ENCODE results near the gene DHODH.

The DHODH gene

DNA sequence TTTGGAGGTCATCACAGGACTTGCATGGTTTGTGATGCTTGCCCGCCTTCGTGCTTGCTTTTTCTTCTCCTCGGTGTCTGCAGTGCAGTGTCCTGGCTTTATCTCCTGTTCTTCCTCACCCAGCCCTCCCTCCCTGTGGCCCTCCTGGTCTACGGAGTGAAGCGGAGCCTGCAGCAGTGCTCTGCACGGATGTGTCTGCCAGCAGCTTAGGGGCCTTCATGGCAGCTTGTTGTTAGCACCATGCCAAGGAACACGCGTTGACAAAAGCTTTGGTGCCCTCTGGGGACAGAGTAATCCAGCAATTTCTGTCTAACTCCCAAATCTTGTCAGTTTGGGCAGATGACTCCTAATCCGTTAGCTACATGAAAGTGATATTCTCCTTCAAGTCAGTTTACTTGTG is 9.9 kb downstream of the DHODH start:
- H2AFZ ChIP-seq (ENCODE audit: low read depth, low read length, severe bottlenecking) = no peak overlapping the region
- H3K9me2 ChIP-seq (replicated peaks; ENCODE audit: insufficient read depth, low read length) = no peaks in the 10 kb centered on the region
- H3K4me2 ChIP-seq (ENCODE audit: low read depth, low read length, poor library complexity, severe bottlenecking) = no peak overlapping the region
- no peaks in the 10 kb centered on the region for H3K36me3 ChIP-seq (ENCODE audit: low read length)
- TF ChIP-seq EZH2phosphoT487 (conservative IDR thresholded peaks at IDR 0.05; ENCODE audit: low read length) = no peak
- TF ChIP-seq, protein P1, sequence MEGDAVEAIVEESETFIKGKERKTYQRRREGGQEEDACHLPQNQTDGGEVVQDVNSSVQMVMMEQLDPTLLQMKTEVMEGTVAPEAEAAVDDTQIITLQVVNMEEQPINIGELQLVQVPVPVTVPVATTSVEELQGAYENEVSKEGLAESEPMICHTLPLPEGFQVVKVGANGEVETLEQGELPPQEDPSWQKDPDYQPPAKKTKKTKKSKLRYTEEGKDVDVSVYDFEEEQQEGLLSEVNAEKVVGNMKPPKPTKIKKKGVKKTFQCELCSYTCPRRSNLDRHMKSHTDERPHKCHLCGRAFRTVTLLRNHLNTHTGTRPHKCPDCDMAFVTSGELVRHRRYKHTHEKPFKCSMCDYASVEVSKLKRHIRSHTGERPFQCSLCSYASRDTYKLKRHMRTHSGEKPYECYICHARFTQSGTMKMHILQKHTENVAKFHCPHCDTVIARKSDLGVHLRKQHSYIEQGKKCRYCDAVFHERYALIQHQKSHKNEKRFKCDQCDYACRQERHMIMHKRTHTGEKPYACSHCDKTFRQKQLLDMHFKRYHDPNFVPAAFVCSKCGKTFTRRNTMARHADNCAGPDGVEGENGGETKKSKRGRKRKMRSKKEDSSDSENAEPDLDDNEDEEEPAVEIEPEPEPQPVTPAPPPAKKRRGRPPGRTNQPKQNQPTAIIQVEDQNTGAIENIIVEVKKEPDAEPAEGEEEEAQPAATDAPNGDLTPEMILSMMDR (IDR thresholded peaks at IDR 0.05; ENCODE audit: insufficient read depth, low read length, poor library complexity, severe bottlenecking) = no peak
- no peaks in the 10 kb centered on the region for H3F3A ChIP-seq (ENCODE audit: insufficient read depth)
- no peaks in the 10 kb centered on the region for H3K9me3 ChIP-seq (ENCODE audit: insufficient read depth, low read length)
- no peak overlapping the region for H3K9ac ChIP-seq (ENCODE audit: low read length)
- H3K27me3 ChIP-seq (ENCODE audit: low read length) = no peaks in the 10 kb centered on the region
- H3K27ac ChIP-seq (ENCODE audit: low read depth, low read length) = no peak overlapping the region
- no peaks in the 10 kb centered on the region for H3K79me2 ChIP-seq (ENCODE audit: insufficient read depth, low read length)
- no peaks in the 10 kb centered on the region for H4K20me1 ChIP-seq (ENCODE audit: low read depth, low read length)
- H3K4me3 ChIP-seq (ENCODE audit: insufficient read depth, low read length, poor library complexity, severe bottlenecking) = no peak overlapping the region

- Histone ChIP-seq H3K79me2 (ENCODE audit: insufficient read depth, low read length) (no peaks in the 10 kb centered on the region), H3K36me3 (ENCODE audit: low read length) (no peaks in the 10 kb centered on the region), H3K4me2 (ENCODE audit: low read depth, low read length, poor library complexity, severe bottlenecking) (no peak overlapping the region), H4K20me1 (ENCODE audit: low read depth, low read length) (no peaks in the 10 kb centered on the region), H3K9me3 (ENCODE audit: insufficient read depth, low read length) (no peaks in the 10 kb centered on the region), H3K9me2 (replicated peaks; ENCODE audit: insufficient read depth, low read length) (no peaks in the 10 kb centered on the region), H3K4me3 (ENCODE audit: insufficient read depth, low read length, poor library complexity, severe bottlenecking) (no peak overlapping the region), H3F3A (ENCODE audit: insufficient read depth) (no peaks in the 10 kb centered on the region), H3K27me3 (ENCODE audit: low read length) (no peaks in the 10 kb centered on the region), H3K9ac (ENCODE audit: low read length) (no peak overlapping the region), H2AFZ (ENCODE audit: low read depth, low read length, severe bottlenecking) (no peak overlapping the region), H3K27ac (ENCODE audit: low read depth, low read length) (no peak overlapping the region)
- TF ChIP-seq, protein P1 (IDR thresholded peaks at IDR 0.05; ENCODE audit: insufficient read depth, low read length, poor library complexity, severe bottlenecking) = no peak
- no peak for TF ChIP-seq EZH2phosphoT487 (conservative IDR thresholded peaks at IDR 0.05; ENCODE audit: low read length)
Observed at GRCh38 chr16:72021043-72021442, 12.5 kb downstream of the DHODH start.

- TF ChIP-seq EZH2phosphoT487 (conservative IDR thresholded peaks at IDR 0.05; ENCODE audit: low read length) = no peak
- TF ChIP-seq, protein P1 (IDR thresholded peaks at IDR 0.05; ENCODE audit: insufficient read depth, low read length, poor library complexity, severe bottlenecking) = no peak
- no peak overlapping the region for H3K4me2 ChIP-seq (ENCODE audit: low read depth, low read length, poor library complexity, severe bottlenecking)
- no peak overlapping the region for H3K27ac ChIP-seq (ENCODE audit: low read depth, low read length)
- no peaks in the 10 kb centered on the region for H3K36me3 ChIP-seq (ENCODE audit: low read length)
- H3K9me3 ChIP-seq (ENCODE audit: insufficient read depth, low read length) = no peaks in the 10 kb centered on the region
- H3K9me2 ChIP-seq (replicated peaks; ENCODE audit: insufficient read depth, low read length) = no peaks in the 10 kb centered on the region
- no peaks in the 10 kb centered on the region for H3F3A ChIP-seq (ENCODE audit: insufficient read depth)
- no peak overlapping the region for H3K4me3 ChIP-seq (ENCODE audit: insufficient read depth, low read length, poor library complexity, severe bottlenecking)
- no peaks in the 10 kb centered on the region for H3K79me2 ChIP-seq (ENCODE audit: insufficient read depth, low read length)
- H3K27me3 ChIP-seq (ENCODE audit: low read length) = no peaks in the 10 kb centered on the region
- no peak overlapping the region for H2AFZ ChIP-seq (ENCODE audit: low read depth, low read length, severe bottlenecking)
- H3K9ac ChIP-seq (ENCODE audit: low read length) = no peak overlapping the region
- no peaks in the 10 kb centered on the region for H4K20me1 ChIP-seq (ENCODE audit: low read depth, low read length)
Observed at GRCh38 chr16:72022127-72022526, 13.6 kb downstream of the DHODH start.

Data from SU-DHL-6 (cell line).